Hypothalamus (tissue), 51 donors: Measurements from ENCODE around the gene ADAM12.

Source experiments
- DNase-seq, 51 donors: peaks; one replicate each; lab custom pipeline; 2025; lab: John Stamatoyannopoulos, UW

Gene ADAM12

GRCh38 chr10:126387931-126388911 is at the start of gene ADAM12:
Gene ADAM12, minus strand, starts transcription at chr10:126388477. Its CDS starts 332 bp downstream, at chr10:126388145.
- DNase-seq, result peak in 21 of 51 donors; percentile 11 to 64 (median 47)

DNA sequence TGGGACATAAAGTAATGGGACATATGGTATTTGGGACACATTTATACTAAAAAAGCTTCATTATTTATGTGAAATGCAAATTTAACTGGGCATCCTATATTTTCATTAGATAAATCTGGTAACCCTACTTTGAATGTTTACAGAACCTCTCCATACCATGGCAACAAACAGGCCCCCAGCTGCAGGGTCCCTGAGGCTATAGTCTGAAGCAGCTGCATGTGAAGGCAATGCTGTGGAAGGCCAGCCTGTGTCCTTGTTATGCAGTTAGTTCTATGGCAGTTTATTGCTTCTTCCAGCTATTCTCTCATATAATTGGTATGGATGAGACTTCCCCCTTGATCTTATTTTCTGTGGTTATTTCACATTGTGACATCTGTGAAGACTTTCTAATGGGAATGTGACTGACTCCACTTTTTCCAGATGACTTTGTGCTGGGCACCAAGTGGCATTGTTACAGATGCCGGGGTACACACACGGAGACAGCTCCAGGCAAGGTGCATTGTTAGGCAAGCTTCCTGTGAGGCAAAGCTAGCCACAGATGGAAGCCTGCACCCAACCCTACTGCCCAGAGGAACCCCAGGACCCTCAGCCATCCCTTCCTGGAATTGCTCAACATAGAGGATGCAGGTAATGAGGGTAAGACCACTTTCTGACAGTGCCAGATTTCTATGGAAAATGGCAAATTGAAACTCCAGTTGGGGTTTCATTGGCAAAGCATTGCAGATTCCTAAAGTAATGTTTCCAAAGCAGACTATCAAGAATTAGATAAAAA is 49.5 kb upstream of the ADAM12 start:
- no peak for DNase-seq

DNA sequence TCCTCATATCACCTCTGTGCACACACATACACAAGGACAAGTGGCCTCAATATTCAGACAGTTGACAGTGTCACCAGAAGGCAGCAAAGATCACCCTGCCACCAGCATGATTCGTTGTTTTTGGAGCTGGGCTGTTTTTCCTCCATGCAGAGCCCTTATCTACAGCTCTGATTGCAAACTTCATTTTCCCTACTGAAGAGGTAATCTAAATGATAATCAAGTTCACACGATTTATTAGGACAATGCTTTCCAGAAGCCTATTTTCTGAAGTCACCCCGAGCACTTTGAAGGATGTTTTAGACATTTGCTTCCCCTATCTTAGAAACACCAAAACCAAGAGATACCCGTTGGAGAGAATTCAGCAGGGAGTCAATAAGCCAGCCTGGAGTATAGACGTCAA is 46.0 kb upstream of the ADAM12 start:
- no peak for DNase-seq

- DNase-seq, result no peak
These were observed 45.1 kb upstream of the ADAM12 start for GRCh38 chr10:126433351-126433750.

GRCh38 chr10:126432507-126432906 is 44.2 kb upstream of the ADAM12 start:
- DNase-seq, result no peak

DNA sequence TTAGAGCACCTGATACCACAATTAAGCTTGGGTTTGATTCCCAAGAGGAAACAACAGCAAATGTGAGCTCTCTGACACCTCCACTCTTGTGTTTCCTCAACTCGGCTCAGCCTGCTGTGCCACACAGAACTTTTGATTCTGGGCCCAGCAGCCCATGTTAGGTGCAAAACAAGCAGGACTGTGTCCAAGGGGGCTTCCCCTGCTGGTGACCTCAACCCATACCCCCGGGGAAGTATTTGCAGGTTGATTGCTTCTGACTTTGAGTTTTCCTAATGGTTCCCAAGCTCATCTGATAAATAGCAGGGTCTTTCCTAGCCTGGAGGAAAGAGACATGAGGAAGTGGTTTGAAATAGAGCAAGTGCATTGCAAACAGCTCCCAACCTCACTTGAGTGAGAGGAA is 43.5 kb upstream of the ADAM12 start:
- DNase-seq, result no peak

DNA sequence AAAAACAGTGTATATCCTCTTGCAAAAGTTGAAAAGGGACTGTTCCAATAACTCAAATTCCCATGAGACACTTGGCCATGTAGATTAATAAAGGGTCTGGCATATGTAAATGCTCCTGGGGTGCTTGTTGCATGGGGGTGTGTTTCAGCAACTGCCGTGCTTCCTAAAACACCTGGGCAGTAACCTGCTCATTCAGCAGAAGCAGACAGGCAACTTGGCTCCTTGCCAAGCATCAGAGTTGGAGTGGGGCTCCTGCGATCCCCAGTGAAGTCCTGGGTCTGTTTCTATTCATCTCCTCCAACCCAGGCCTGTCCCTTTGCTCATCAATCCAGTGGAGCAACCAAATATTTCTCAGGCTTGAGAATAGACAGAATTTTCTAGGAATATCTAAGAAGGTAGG is 42.2 kb upstream of the ADAM12 start:
- no peak for DNase-seq

DNA sequence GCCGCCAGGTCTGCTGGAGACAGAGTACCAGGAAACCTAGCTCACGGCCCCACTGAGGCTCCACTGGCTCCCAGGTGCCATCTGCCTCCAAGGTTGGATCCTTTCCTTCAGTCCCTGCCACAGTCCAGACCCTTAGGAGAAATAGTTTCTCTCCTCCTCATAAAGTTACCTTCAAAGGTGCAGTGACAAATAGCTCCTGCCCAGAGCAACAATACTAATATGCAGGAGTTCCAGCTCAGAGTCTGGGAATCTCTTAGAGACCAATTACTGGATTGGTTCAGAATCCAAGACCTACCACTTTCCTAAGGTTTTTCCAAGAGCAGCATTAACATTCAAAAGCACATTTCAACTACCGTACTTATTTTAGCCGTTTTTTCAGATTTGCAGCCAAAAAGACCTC is 41.0 kb upstream of the ADAM12 start:
- no peak for DNase-seq

- DNase-seq, result no peak
These were observed 37.3 kb upstream of the ADAM12 start for GRCh38 chr10:126425489-126426065.

- DNase-seq, result no peak
These were observed 36.8 kb upstream of the ADAM12 start for GRCh38 chr10:126425032-126425431.

DNA sequence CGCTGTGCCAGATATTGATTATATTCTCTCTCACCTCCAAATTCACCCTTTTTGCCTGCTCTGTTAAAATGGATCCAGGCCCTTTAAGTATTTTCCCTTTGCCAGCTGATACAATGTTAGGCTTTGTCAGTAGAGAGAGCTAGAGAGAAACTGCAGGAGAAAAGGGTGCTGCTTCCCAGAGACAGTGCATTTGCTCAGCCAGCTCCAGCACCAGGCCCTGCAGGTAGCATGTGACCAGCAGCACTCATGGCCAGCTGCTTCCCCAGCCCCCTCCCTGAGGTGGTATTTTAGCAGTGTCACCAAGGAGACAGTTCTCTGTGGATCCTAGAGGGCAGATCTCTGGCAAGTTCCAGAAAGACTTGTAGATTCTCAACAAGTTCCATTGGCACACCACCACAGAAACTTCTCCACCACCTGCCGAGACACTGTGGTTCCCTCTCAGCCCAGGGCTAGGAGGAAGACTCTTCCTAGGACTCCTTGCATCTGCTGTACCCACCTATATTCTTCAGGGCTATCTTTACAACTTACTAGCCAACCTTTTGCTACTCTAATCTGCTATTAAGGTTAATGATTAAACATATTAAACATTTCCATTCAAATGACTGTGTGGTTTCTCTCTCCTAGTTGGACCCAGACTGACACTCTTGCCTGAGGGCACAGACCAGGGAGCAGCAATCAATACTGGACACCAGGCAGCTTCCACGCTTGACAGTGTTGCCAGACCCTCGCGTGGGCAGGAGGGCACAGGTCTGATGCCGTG is 35.6 kb upstream of the ADAM12 start:
- no peak for DNase-seq

DNA sequence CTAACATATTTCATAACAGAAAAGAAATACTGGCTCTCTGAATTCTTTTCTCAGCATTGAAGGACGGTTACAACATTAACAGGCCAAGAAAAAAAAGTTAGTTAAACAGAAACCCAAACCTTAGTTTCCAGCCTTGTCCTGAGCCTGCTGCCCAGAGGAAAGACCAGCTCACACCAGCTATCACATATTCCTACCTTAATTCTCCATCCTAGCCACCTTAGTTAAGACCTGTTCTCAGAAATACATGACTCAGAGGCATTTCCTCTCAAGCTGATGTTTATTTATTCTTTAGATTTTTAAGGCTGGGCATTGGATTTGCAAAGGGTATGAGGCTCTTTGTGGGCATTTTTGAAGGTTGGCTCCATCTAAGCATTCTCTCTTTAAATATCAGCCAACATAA is 34.3 kb upstream of the ADAM12 start:
- DNase-seq, result no peak

DNA sequence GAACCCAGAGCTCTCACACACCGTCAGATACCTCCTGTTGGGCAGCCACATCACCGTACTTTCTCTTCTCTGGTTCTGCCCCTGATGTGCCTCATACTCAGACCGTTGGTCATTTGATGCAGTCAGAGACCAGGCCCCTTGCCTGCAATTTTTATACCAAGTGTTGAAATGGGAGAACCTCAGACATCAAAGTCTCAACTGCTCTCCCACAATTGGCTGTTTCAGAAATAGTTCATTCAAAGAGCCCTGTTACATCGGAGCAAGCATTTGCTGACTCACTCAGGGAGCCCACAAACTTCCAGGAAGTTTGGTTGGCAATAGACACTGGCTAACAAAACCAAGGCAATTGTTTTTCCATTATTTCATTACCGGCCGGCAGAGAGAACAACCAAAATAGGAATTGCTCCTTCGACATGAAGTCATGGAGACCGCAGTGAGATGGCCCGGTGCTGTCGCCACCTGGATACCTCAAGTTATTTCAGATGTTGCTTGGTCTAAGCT is 33.5 kb upstream of the ADAM12 start:
- DNase-seq, result peak in 8 of 51 donors; percentile 9 to 52 (median 34)

- DNase-seq, result no peak
These were observed 32.5 kb upstream of the ADAM12 start for GRCh38 chr10:126420567-126421300.

GRCh38 chr10:126417220-126417825 is 29.0 kb upstream of the ADAM12 start:
- no peak for DNase-seq

DNA sequence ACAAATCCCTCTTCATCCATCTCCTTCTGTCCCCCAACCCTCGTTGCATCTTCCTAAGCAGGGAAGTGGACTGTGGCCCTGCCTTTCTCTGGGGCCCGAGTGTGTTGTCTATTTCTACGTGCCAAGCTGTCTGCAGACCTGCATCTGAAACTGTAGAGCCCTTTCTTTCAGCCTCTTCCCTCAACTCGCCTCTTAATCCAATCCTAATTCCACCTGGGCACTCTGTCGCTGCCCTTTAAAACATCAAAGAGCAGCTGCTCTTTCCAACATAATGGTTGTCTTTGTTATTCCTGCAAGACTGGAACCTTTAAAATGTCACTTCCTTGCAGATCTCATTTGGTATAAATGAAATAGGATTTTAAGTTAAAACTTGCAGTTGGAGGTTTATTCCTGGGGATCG is 21.5 kb upstream of the ADAM12 start:
- DNase-seq, result no peak

GRCh38 chr10:126408953-126409641 is 20.8 kb upstream of the ADAM12 start:
- no peak for DNase-seq

DNA sequence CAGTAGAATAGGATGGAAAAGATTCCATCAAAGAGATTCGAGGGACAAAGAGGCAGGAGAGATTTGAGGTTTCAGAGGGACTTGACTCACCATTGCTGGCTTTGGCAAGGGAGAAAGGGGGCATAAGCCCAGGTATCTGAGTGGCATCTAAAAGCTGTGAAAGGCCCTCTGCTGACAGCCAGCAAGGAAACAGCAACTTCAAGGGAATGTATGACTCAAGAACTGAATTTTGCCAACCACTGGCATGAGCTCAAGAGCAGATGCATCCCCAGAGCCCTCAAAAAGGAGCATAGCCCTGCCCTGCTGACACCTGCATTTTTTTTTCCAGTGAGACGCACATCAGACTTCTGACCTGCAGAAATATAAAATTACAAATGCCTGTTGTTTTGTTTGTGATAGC is 19.6 kb upstream of the ADAM12 start:
- no peak for DNase-seq
